ENCODE results near the gene SYK.
"Not testable (repeated sequence)": the region's sequence is repeated elsewhere in the genome, so short reads cannot be mapped to it uniquely, and the experiment has no call there.

Gene SYK

DNA sequence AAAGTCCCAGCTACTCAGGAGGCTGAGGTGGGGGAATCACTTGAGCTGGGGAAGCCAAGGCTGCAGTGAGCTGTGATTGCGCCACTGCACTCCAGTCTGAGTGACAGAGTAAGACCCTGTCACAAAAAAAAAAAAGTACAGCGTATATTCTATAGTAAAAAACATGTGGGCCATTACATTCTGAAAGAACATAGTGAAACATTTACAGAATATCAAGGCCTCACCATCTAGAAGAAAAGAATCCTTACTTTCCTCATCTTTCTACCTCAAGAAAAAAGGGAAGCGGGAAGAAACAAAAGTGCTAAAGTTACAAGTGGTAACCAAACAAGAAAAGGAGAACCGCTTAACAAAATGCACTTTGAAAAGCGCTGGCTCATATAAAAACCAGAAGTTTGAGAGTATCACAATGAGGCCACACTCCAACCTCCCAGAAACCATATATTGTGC lies 5.7 kb upstream of the SYK start:
- no peak for DNase-seq (ENCODE audit: low read depth)

DNA sequence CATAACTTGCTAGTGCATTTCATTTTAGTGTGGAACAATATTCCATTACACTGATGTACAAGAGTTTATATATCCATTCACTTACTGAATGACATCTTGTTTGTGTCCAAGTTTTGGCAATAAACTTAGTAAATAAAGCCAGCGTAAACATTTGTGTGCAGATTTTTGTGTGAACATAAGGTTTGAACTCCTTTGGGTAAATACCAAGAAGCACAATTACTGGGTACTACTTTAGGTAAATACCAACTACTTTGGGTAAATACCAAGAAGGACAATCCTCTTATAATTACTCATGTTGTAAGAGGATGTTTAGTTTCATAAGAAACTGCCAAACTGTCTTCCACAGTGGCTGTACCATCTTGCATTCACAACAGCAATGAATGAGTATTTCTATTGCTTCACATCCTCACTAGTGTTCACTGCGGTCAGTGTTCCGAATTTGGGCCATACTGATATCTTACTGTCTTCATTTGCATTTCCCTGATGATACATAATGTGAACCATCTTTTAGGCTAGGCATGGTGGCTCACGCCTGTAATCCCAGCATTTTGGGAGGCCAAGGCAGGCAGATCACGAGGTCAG lies 2.3 kb upstream of the SYK start:
- no peak for DNase-seq (ENCODE audit: low read depth)

DNA sequence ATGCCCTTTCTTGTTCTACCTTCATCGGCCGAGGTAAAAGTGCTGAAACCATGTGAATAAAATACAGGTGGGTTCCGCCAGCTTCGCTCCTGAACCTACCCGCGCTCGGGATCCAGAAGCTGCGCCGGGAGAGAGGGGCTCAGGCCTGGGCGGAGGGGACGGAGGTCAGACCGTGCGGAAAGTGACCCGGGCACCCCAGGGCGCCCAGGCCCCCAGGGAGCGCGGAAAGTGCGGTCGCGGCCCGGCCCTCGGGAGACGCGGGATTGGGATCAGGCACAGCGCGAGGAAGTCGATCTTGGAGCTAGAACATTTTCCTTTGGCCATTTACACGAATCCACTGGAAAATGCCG lies 329 bp downstream of the SYK start:
- DNase-seq (ENCODE audit: low read depth), result no peak

DNA sequence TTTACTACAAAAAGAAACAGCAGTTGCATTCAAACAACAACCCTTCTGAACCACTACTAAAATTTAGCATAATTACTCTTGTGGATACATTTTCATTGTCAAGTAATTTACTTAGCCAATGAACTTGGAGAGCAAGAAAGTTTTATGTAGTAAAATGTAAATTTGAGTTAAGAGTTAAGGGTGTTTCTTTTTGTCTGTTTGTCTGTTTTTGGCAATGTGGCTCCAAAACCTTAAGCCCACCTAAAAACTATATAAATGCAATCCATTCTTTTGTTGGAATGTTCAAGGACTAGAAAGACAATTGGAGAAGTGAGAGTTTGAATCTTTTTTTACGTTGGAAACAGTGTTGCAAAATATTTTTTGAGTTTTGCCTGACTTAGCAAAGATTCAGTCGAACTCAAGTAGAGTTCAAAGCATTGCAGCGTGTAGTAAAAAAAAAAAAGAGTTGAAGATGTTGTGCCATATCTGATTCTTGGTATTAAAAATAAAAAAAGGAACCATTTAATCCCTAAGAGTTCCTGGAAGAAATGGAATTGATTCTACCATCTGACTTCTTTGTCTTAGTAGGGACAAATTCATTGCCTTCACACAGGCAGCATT lies 867 bp downstream of the SYK start:
- no peak for DNase-seq (ENCODE audit: low read depth)

DNA sequence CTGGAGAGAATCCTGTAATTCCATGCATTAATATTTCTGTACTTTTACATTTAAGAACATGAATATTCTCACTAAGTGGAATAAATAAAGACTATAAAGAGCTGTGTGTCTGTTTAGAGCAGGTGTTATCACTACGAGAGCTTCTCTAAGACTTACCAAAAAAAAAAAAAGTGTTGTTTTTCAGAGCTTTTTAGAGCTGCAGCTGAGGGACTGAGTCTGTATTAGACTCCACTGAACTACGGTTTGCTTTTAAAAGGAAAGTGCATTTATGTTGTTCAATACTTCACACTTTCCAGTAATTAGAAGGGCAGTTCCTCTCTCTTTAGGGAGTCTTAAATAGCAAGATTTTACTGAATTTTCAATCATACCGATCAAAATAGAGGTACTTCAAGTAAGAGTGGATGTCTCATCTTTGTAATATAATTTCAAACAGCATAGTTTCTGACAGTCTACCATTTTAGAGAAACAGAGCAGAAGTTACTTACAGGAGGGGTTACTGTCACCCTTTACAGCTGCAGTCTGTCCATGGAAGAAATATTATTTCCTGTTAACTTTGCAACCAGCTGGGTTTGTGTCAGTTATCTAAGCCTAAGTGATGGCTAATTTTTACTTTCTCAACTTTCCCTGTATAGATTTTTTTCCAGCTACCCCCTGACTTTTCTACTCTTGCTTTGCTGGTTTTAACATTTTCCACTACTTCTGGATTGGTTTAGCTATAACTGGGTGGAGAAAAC lies 2.4 kb downstream of the SYK start:
- no peak for DNase-seq (ENCODE audit: low read depth)

DNA sequence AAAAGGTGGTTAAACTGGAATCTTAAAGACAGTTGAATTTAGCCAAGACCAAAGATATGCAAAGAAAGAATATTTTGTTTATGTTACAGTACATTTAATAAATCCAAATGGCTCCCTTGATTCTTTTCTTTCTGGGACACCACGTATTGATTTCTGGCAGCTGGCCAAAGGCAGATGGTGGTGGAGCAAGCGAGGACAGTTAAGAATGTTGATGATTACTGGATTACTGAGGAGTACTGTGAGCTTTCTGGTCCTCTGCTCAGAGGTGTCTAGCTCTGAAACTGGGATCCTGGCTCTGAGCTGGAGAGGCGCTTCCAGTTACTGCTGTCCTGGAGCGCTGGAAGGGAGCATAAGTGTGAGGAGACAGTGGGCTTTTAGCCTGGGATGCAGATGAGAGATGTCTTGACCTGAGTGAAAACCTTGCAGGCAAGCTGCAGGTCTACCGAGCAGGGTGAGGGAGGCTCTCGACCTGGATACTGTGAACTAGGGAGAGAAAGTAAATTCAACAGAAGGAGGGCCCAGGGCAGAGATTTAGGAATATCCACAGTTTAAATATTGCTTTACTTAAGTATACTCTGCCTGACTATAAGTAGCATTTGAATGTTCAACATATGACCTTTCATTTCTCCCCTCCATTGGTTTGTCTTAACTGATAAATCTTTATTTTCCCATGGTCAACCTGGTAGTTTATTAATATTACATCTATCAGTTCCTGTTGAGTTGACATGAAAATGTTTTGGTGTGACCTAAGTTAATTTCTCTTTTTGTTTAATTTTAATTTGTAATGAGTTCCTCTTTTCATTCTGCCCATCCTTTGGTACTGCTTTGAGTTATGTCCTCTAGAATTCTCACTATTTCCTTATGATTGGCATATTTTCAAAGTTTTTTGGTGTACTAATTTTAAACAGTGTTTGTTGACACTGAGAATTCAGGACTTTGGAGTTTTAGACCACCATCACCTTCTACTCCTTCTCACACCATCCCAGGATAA lies 3.7 kb downstream of the SYK start:
- no peak for DNase-seq (ENCODE audit: low read depth)

DNA sequence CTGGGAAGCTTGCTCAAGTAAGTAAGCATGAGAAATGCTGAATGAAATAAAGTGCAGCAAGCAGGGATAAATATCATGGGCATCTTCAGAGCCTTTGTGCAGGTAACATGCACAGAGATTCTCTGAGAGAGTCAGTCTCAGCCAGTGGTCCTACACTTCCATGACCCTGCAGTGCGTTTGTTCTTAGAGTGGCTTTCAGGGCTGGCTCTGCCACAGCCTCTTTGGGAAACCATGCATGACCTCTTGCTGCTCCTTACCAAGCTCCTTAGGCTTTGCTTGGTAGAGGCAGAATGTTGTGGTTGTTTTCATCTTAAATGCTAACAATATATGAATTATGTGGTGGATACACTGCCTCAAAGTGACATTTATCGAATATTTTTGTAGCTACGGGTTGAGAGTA lies 5.4 kb downstream of the SYK start:
- DNase-seq (ENCODE audit: low read depth), result no peak

DNA sequence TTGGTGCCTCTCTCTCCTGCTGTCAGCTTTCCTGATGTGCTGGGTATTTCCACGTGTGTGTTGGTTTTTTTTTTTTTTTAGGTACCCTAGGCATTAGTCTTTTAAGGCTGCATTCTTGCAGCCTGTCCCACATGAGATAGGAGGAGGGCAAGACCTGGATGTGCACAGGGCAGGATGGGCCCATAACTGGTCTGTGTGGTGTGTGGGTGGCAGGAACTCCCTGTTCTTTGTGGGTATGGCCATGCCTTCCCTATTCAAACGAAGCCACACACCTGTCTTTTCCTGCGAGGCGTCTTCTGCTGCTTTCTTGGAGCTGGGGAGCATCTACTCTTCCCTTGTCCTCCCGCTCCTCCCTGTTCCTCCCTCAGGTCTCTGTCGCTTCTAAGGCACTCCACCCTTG lies 6.8 kb downstream of the SYK start:
- no peak for DNase-seq (ENCODE audit: low read depth)

DNA sequence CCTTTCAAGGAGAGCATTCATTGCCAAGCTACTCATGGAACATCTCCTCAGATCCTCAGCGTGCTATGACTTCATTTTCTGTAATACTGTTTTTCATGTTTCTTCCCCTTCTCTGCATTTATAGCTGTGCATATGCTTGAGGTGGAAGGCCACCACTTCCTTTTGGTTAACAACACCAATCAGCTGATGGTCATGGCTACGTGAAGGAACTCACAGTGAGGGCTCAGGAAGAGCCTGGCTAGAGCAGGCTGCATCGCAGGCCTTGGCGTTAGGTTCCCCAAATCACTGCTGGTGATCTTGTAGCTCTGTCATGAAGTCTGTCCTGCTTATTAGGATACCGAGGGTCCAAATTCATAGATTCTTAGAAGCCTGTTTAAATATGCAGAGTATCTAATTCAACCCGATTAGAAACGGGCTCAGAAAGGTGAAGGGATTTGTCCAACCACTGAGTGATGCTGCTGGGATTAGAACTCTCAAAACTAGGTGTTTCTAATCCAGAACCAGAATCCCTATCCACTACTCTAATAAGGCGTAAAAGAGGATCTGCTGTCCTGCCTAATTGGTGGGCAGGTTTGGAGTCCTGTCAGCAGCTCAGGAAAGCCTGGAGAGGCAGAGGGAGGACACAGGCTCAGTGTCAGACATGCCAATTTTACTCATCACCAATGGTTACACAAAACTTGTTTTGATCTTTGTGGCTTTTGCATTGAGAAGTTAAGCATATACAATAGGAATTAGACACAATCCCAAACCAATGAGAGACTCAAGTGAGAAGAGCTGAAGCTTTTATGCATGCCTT lies 7.5 kb downstream of the SYK start:
- no peak for DNase-seq (ENCODE audit: low read depth)

DNA sequence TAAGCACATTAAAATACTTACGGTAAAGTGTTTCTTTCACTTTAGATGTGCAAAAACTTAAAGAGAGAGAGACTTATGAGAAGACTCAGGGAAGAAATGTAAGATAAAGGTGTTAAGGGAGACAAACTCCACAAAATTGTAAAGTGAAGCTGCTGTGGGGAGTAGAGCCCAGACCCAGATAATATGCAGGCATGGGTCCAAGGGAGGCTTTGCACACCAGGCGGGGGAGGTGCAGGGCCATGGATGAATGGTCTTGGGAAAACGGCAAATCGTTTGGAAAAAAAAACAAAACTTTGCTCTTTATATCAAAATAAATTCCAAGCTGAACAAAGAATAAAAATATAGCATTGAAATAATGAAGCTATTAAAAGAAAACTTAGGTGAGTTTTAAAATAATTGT lies 9.1 kb downstream of the SYK start:
- DNase-seq (ENCODE audit: low read depth), result no peak

DNA sequence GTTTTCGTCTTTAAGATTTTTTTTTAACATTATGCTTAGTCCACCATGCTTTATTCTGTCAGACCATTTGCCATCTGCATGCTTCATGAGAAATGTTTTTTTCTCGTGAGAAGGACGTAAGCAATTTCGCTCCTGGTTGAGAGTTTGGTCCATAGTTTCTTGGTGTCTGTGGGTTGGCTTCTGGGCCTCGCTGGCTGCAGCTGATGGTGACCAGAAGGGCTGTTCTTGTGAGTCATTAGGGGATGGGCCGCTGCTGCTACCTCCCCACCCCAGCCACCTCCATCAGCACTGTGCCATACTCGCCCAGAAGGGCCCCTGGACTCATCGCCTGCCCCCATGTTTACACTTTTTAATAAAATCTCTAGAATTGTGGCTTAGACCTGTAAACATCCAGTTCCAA lies 11.4 kb downstream of the SYK start:
- no peak for DNase-seq (ENCODE audit: low read depth)

DNA sequence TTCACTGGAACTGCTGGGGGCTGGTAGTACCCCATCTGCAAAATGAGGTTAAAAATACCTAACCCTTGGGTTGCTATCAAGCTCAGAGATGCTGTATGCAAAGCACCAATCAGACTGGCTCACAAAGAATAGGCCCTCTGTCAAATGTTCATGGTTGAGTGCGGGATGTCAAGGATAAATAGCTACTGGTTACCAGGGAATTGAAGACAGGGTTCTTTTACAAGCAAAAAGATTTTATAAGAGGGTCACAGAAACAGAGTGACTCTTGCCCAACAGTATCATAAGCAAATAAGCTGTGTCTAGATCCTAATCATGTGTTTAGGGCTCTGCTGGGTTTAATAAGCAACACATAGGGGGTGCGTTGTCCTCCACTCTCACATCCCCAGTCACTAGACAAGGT lies 11.9 kb downstream of the SYK start:
- DNase-seq (ENCODE audit: low read depth), result no peak

DNA sequence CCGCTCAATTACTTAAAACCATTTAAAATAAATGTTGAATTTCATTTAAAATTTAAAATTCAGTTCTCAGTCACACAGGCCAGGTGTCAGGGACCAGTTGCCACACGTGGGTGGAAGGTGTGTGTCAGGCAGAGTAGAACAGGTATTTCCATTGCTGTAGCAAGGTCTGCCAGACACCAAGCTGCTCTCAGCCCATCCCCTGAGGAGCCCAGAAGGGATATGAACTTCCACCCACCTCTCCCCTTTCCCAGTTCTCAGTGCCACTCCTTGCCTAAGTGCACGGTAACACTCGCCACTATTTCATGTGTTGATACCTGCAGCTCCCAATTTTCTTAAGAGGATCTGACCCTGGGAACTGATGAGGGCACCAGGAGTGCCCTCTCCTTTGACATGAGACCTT lies 12.7 kb downstream of the SYK start:
- DNase-seq (ENCODE audit: low read depth), result no peak

DNA sequence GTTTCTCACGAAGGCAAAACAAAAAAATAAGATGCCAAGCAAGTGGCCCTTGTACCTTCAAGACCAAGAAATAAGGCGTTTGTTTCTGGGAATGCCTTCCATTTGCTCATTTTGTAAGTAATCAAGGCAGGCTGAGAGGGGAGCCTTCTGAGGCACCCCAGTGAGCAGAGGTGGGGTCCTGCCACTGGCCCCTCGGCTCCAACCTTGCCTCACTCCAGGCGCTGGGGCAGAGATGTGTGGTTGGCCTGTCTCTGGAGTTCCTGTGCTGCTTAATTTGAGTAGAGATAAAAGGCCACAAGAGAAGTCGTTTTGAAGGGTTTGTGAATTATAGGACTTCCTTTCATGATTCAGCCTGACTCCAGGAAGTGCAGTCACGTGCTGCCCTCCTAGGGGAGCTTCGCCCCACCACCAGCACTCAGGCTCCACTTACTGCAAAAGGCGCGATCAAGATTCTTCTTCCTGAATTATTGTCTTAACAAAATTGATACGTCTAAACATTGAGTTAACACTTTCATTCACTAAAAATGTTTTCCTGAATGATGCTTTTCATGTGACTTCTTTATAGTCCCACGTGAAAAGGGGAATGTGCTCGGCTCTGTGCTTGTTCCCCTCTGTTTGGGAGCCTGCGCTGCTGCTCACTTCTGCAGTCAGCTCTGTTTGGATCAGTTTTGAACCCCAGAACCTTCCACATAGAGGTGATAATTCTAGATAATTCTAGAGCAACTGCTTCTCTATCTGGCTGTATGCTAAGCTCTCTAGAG lies 13.7 kb downstream of the SYK start:
- no peak for DNase-seq (ENCODE audit: low read depth)

DNA sequence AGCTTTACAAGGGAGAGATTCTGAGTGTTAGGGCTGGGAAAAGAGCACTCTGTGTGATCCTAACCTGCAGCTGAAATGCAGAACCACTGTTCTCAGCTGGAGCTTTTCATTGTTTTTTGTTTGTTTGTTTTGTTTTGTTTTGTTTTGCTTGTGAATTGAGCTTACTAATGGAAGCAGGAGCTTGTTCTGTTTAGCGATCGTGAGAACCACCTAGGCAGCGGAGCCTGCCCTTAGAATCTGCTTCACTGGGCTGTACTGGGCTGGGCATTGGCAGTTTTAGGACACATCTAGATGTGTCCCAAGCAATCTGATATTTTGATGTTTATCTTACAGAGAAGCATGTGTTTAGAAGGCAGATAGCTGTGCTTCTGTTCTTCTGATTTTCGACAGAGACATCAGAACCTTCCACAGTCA lies 14.3 kb downstream of the SYK start:
- DNase-seq (ENCODE audit: low read depth), result no peak

DNA sequence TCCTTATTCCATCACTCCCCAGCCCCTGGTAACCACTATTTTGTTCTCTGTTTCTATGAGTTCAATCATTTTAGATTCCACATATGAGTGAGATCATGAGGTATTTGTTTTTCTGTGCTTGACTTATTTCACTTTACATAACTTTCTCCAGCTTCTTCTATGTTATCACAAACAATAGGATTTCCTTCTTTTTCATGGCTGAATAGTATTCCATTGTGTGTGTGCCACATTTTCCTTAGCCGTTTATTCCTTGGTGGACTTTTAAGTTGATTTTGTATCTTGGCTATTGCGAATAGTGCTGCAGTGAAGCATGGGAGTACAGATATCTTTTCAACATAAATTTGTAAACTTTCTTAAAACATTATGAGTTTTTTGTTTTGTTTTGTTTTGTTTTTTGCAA lies 15.1 kb downstream of the SYK start:
- DNase-seq (ENCODE audit: low read depth), result no peak

DNA sequence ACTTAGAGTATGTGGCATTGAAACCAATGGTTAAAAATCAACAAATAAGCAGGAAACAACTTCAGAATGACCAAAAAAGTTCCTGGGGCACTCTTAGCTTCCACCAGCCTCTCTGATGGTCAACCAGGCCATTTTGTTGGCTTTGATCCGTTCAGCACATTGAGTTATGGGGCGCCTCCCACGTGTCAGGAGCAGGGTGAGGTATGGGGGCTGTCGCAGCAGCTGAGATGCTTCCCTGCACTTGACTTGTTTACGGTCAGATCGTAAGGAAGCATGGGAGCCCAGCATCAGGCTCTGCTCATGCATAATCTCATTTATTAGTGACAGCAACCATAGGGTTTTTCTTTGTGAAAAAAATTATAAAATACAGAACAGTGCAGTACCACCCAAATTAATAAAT lies 16.7 kb downstream of the SYK start:
- DNase-seq (ENCODE audit: low read depth), result no peak

DNA sequence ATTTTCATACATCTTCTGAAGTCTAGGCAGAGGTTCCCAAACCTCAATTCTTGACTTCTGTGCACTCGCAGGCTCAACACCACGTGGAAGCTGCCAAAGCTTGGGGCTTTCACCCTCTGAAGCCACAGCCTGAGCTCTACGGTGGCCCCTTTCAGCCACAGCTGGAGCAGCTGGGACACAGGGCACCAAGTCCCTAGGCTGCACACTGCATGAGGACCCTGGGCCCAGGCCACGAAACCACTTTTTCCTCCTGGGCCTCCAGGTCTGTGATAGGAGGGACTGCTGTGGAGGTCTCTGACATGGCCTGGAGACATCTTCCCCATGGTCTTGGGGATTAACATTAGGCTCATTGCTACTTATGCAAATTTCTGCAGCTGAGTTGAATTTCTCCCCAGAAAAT lies 18.8 kb downstream of the SYK start:
- not testable (repeated sequence) for DNase-seq (ENCODE audit: low read depth)

DNA sequence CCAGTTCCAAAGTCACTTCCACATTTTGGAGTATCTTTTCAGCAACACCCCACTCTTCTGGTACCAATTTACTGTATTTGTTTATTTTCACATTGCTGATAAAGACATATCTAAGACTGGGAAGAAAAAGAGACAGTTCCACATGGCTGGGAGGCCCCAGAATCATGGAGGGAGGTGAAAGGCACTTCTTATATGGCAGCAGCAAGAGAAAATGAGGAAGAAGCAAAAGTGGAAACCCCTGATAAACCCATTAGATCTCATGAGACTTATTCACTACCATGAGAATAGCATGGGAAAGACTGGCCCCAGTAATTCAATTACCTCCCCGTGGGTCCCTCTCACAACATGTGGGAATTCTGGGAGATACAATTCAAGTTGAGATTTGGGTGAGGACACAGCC lies 19.6 kb downstream of the SYK start:
- not testable (repeated sequence) for DNase-seq (ENCODE audit: low read depth)

DNA sequence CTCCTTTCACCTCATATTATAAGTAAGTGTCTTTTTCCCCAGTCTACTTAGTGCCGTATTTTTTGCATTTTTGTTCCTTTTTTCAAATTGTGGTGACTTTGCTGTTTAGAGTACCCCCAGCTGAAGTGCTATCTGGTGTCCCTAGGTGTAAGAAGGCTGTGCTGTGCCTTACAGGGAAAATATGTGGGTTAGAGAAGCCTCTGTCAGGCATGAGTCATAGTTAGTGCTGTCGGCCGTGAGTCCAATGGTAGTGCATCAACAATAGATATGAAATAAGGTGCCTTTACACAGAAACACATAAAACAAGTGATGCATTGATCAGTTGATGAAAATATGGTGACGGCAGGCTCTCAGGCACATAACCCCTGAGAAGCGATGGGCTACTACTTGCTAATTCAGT lies 20.1 kb downstream of the SYK start:
- DNase-seq (ENCODE audit: low read depth), result no peak

DNA sequence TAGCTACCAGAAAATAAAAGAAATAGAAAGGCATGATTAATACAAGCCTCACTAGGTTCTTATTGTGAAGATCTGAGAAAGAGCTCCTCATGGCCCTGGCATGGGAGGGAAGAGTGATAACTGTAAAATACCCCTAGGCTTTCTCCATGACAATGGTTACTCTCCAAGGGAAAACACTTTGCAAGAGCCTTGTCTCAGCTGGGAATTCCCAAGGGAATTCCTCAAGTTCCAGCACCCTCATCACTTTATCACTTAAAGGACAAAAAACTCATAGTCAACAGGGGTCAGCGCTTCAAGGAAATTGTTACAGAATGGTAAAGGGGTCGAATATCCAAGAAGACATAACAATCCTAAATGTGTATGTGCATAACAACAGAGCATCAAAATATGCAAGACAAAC lies 21.2 kb downstream of the SYK start:
- no peak for DNase-seq (ENCODE audit: low read depth)
